Activated T-helper 17 cell treated with anti-CD3 and anti-CD28 coated beads, Interleukin-2, amount 50 U/mL, for 72 hours (primary cell): ENCODE measurements around the gene MRPL4. TPM values are rescaled to one million over a fixed set of nuclear protein-coding genes. Genes with fewer than 3 reads are reported as not detected.

ENCODE experiments used
- ATAC-seq: fragments of 150-1000 bp; cut with Tn5 transposase; replicated peaks from 2 replicates; pipeline ENCODE4 v1.10.0; 2021; ENCODE audit warnings: mild to moderate bottlenecking, moderate library complexity
- H3K27ac Mint-ChIP-seq: one replicate; pipeline ENCODE4 v1.8.0; 2022; ENCODE audit warnings: mixed read lengths
- H3K27me3 Mint-ChIP-seq: one replicate; pipeline ENCODE4 v1.8.0; 2022; ENCODE audit warnings: mixed read lengths
- H3K36me3 Mint-ChIP-seq: one replicate; pipeline ENCODE4 v1.8.0; 2022; ENCODE audit warnings: low read depth, mild to moderate bottlenecking, mixed read lengths
- H3K4me1 Mint-ChIP-seq: one replicate; pipeline ENCODE4 v1.8.0; 2022; ENCODE audit warnings: mixed read lengths
- H3K4me3 Mint-ChIP-seq: one replicate; pipeline ENCODE4 v1.8.0; 2022; ENCODE audit warnings: mild to moderate bottlenecking, mixed read lengths
- H3K9me3 Mint-ChIP-seq: one replicate; pipeline ENCODE4 v1.8.0; 2022; ENCODE audit warnings: mixed read lengths
- total RNA-seq, 2 donors: library from RNA; stranded (reverse); gene quantifications; one replicate each; pipeline ENCODE4 v1.2.3, GENCODE V29; 2022

Gene MRPL4
- total RNA-seq, 2 donors from 2014 or later, result 61.1 to 142 TPM

DNA sequence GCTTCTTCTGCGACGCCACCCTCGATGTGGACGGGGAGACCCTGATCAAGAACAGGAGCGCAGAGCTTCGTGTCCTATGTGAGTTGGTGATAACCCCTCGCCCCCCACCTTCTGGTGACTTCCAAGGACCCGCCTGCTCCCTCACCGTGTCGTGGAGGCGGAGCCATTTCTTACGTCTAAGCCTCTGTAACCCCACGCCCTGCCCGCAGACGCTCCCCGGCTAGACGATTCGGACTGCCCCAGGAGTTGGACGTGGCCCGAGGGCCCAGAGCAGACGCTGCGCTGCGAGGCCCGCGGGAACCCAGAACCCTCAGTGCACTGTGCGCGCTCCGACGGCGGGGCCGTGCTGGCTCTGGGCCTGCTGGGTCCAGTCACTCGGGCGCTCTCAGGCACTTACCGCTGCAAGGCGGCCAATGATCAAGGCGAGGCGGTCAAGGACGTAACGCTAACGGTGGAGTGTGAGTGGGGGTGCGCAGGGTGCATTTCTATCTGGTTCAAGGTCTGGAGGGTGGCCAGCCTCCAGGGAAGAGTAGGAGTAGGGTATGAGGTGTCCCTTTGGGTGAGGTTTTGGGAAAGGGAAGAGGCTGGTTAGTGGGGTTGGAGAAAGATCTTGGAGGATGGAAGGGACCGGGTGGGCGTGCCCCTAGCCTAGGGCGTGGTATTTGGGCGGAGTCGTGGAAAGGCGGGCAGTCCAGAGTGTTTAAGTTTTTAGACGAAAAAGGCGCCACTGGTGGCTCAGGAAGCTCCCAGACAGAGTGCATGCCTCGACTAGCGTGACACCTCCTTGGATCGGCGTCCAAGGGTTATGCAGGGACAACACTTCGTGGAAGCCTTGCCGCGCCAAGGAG is 41.0 kb downstream of the MRPL4 start:
- Mint-ChIP-seq H3K36me3 (peaks cover 17% of the 10 kb centered on the region), H3K4me3 (peak overlapping the region; percentile 74), H3K9me3 (no peaks in the 10 kb centered on the region), H3K27me3 (peaks cover 35% of the 10 kb centered on the region), H3K27ac (peak overlapping the region; percentile 61), H3K4me1 (peaks cover 32% of the 10 kb centered on the region)
- no peak for ATAC-seq

DNA sequence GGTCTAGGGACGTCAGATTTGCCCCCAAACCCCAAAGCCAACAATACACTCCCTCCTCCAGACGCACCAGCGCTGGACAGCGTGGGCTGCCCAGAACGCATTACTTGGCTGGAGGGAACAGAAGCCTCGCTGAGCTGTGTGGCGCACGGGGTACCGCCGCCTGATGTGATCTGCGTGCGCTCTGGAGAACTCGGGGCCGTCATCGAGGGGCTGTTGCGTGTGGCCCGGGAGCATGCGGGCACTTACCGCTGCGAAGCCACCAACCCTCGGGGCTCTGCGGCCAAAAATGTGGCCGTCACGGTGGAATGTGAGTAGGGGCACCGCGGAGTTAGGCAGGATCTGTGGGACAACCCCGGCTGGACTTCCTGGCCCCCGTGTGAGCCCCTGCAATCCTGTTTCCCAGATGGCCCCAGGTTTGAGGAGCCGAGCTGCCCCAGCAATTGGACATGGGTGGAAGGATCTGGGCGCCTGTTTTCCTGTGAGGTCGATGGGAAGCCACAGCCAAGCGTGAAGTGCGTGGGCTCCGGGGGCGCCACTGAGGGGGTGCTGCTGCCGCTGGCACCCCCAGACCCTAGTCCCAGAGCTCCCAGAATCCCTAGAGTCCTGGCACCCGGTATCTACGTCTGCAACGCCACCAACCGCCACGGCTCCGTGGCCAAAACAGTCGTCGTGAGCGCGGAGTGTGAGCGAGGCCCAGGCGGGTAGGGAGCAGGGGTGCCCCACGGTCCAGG is 41.8 kb downstream of the MRPL4 start:
- Mint-ChIP-seq H3K27me3 (peaks cover 30% of the 10 kb centered on the region), H3K27ac (peak overlapping the region; percentile 61), H3K9me3 (no peaks in the 10 kb centered on the region), H3K4me1 (peaks cover 28% of the 10 kb centered on the region), H3K36me3 (peaks cover 17% of the 10 kb centered on the region), H3K4me3 (peak overlapping the region; percentile 74)
- no peak for ATAC-seq

DNA sequence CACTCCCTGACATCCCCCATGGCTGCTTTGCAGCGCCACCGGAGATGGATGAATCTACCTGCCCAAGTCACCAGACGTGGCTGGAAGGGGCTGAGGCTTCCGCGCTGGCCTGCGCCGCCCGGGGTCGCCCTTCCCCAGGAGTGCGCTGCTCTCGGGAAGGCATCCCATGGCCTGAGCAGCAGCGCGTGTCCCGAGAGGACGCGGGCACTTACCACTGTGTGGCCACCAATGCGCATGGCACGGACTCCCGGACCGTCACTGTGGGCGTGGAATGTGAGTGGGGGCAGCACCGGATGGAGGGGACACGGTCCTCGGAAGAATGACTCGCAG is 42.3 kb downstream of the MRPL4 start:
- Mint-ChIP-seq H3K27ac (no peak overlapping the region), H3K36me3 (peaks cover 17% of the 10 kb centered on the region), H3K4me3 (peak overlapping the region; percentile 74), H3K27me3 (peaks cover 29% of the 10 kb centered on the region), H3K9me3 (no peaks in the 10 kb centered on the region), H3K4me1 (peaks cover 27% of the 10 kb centered on the region)
- no peak for ATAC-seq

DNA sequence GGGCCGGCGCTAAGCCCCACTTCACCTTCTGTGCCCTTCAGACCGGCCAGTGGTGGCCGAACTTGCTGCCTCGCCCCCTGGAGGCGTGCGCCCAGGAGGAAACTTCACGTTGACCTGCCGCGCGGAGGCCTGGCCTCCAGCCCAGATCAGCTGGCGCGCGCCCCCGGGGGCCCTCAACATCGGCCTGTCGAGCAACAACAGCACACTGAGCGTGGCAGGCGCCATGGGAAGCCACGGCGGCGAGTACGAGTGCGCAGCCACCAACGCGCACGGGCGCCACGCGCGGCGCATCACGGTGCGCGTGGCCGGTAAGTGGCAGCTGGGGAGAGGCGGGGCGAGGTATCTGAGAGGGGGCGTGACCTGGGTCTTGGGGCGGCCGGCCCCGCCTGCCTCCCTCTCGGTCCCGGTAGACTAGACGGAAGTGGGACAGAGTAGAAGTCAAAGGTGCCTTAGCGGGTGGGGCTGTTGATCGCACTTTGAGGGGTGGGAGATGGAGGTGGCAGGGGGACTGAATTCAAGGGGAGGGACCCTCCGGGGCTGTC is 43.4 kb downstream of the MRPL4 start:
- peak; percentile 77 for ATAC-seq
- H3K4me3 Mint-ChIP-seq, result peak overlapping the region; percentile 74
- H3K9me3 Mint-ChIP-seq, result no peaks in the 10 kb centered on the region
- peaks cover 25% of the 10 kb centered on the region for H3K27me3 Mint-ChIP-seq
- peaks cover 12% of the 10 kb centered on the region for H3K36me3 Mint-ChIP-seq
- H3K27ac Mint-ChIP-seq, result peak overlapping the region; percentile 78
- peaks cover 22% of the 10 kb centered on the region for H3K4me1 Mint-ChIP-seq

DNA sequence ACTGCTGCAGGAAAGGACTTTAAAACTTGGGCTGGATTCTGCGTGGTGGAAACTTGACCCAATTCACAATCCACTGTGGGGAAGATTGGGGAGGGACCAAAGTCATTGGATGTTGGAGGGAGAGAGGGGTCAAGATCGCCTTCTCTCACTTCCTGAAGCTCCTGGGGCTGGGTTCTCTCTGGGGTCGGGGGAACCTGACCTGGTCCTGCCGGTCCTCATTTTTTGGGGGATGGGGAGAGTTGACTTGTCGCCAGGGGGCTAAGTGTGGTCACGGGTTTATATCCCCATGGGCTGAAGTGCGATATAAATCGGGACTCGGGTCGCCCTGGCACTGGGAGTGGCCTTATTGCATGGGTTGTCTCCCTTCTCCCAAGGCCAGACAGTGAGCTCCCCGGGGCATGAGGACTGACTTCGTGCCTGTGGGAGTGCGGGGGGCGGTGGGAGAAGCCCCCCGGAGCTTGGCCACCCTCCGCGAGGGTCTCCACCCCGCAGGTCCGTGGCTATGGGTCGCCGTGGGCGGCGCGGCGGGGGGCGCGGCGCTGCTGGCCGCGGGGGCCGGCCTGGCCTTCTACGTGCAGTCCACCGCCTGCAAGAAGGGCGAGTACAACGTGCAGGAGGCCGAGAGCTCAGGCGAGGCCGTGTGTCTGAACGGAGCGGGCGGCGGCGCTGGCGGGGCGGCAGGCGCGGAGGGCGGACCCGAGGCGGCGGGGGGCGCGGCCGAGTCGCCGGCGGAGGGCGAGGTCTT is 44.0 kb downstream of the MRPL4 start:
- H3K4me1 Mint-ChIP-seq, result peaks cover 18% of the 10 kb centered on the region
- no peak for ATAC-seq
- H3K4me3 Mint-ChIP-seq, result peak overlapping the region; percentile 74
- H3K36me3 Mint-ChIP-seq, result peaks cover 7% of the 10 kb centered on the region
- peak overlapping the region; percentile 78 for H3K27ac Mint-ChIP-seq
- peaks cover 20% of the 10 kb centered on the region for H3K27me3 Mint-ChIP-seq
- H3K9me3 Mint-ChIP-seq, result no peaks in the 10 kb centered on the region

DNA sequence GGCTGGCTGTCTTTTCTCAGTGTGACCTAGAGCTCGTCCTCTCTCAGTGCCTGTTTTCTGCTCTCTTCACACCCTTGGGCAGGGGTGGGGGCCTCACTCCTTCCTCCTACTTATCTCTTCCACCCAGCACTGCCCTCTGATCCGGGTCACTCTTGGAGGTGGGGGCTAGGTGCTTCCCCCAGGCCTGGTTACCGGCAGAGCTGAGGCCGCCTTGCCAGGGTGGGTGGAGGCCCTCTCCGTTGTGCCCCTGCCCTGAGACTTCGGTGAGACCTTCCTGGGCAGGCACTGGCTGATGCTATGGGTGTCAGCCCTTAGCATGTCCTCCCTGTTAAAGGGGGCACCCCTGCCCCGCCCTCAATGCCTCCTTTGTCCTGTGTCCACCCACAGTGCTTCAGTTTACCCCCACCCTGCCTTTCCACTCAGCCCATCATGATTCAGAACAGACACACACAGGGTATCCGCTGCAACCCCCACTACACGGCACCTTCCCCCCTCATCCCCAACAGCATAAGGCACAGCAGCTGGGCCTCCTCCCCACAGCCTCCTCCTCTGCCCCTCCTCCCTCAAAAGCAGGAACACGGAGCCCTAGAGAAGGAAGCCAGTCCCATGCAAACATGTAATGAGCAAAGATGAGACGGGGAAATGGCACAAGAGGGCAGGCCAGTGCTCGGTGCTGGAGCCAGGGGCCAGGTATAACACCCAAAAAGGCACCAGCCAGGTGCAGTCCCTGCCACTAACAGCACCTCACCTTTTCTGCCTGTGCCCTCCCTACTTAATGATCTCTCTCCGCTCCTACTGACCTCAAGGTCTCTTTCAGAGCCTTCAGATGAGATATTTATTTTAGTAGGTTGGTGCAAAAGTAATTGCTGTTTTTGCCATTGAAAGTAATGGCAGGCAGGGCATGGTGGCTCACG is 47.8 kb downstream of the MRPL4 start:
- H3K27me3 Mint-ChIP-seq, result peaks cover 4% of the 10 kb centered on the region
- peaks cover 10% of the 10 kb centered on the region for H3K36me3 Mint-ChIP-seq
- no peak overlapping the region for H3K27ac Mint-ChIP-seq
- no peak overlapping the region for H3K4me3 Mint-ChIP-seq
- H3K4me1 Mint-ChIP-seq, result peaks cover 13% of the 10 kb centered on the region
- ATAC-seq, result no peak
- H3K9me3 Mint-ChIP-seq, result no peaks in the 10 kb centered on the region

DNA sequence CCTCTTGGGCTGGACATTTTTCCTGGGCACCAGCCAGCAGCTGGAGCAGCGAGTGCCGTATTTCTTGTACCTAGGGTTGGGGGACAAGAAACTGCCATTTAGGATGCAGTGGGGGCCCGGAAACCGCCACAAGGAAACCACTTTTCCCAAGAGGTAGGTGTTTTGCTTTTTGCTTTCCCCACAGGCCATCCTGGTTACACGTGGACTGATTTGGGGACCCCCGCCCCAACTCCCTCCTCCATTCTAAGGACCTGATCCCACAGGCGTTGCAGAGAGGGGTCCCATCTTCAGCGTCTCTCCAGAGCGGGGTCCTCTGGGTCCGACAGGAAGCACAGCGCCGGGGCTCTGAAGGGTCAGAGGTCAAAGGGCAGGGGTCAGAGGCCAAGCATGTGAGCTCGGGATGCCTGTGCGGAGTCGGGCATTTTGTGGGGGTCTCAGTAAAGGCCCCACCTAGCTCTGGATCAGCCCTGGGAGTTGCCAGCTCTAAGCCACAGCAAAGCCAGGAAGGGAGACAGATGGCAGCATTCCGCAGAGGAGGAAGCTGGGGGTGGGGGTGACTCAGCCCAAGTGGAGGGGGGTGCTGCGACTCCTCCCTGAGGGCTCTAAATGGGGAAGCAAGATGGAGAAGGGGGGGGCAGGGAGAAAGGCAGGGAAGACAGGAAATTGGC is 53.3 kb downstream of the MRPL4 start:
- Mint-ChIP-seq H3K36me3 (peaks cover 10% of the 10 kb centered on the region), H3K27me3 (no peaks in the 10 kb centered on the region), H3K27ac (peak overlapping the region; percentile 59), H3K9me3 (no peaks in the 10 kb centered on the region), H3K4me1 (peaks cover 7% of the 10 kb centered on the region), H3K4me3 (peak overlapping the region; percentile 74)
- no peak for ATAC-seq

DNA sequence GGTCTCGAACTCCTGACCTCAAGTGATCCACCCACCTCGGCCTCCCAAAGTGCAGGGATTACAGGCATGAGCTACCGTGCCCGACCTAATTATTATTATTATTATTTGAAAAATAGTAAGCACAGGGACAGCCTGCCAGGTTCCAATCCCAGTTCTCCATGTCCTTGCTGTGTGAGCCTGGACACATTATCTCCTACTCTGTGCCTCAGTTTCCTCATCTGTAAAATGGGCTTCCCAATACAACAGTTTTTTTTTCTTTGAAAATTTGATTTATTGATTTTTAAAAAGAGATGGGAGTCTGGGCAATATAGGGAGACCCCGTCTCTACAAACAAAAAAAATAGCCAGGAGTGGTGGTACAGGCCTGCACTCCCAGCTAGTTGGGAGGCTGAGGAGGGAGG is 54.3 kb downstream of the MRPL4 start:
- Mint-ChIP-seq H3K4me3 (no peak overlapping the region), H3K36me3 (peaks cover 10% of the 10 kb centered on the region), H3K4me1 (peaks cover 7% of the 10 kb centered on the region), H3K27me3 (no peaks in the 10 kb centered on the region), H3K9me3 (no peaks in the 10 kb centered on the region), H3K27ac (no peak overlapping the region)
- no peak for ATAC-seq

DNA sequence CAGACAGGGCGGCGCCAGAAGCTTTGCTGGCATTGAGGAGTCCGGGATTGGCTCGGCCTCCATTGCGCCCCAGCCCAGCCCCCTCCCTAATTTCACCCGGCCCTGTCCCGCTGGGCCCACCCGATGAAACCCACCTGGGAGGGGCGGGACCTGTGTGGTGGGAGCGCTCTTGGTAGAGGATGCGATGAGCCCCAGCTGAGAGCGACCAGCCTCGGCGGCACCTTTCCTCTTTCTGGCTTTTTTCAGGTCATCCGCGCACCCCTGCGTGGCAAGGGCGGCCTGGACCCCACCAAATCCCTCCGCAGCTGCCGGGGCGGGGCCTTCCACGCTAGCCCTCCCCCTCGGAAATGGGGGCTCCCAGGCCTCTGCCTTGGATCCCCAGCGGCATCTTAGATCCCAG is 57.4 kb downstream of the MRPL4 start, which contains the start of gene ZGLP1:
ZGLP1 (minus strand) TSS at position 393 of the 400 bp plus-strand sequence.
- no peak for ATAC-seq
- Mint-ChIP-seq H3K4me3 (no peak within 1 kb of the TSS), H3K4me1 (no peaks in the 10 kb centered on the region), H3K9me3 (no peaks in the 10 kb centered on the region), H3K36me3 (peaks cover 10% of the 10 kb centered on the region), H3K27me3 (no peaks in the 10 kb centered on the region), H3K27ac (no peak within 1 kb of the TSS)

Other genes with a start within 250 kb of the MRPL4 start
- gene COL5A3, start 241.7 kb upstream of the MRPL4 start, total RNA-seq, result 10 to 100 TPM in 1 of 2 donors, 1 to 10 TPM in 1; 6.1 to 32.1 TPM
- gene RDH8, start 238.7 kb upstream of the MRPL4 start, total RNA-seq, result under 1 TPM in 1 of 2 donors, not detected in 1; 0.26 TPM
- gene SHFL, start 165.9 kb upstream of the MRPL4 start, total RNA-seq, result 10 to 100 TPM; 52.5 to 65.0 TPM
- 10 to 100 TPM in 1 of 2 donors, 1 to 10 TPM in 1; 5.7 to 47.0 TPM for gene ANGPTL6, start 149.5 kb upstream of the MRPL4 start, total RNA-seq
- 100 to 1,000 TPM; 205 to 372 TPM for gene PPAN, start 145.9 kb upstream of the MRPL4 start, total RNA-seq
- gene P2RY11, start 140.5 kb upstream of the MRPL4 start, total RNA-seq, result 100 to 1,000 TPM; 114 to 237 TPM
- 100 to 1,000 TPM; 174 to 235 TPM for gene EIF3G, start 132.3 kb upstream of the MRPL4 start, total RNA-seq
- 100 to 1,000 TPM; 300 to 434 TPM for gene DNMT1, start 57.3 kb upstream of the MRPL4 start, total RNA-seq
- gene S1PR2, start 20.9 kb upstream of the MRPL4 start, total RNA-seq, result 10 to 100 TPM in 1 of 2 donors, 1 to 10 TPM in 1; 7.9 to 17.1 TPM
- 10 to 100 TPM; 47.8 to 88.5 TPM for gene ICAM1, start 18.9 kb downstream of the MRPL4 start, total RNA-seq
- 1 to 10 TPM in 1 of 2 donors, under 1 TPM in 1; 0.78 to 2.2 TPM for gene ICAM4, start 34.7 kb downstream of the MRPL4 start, total RNA-seq
- 1 to 10 TPM in 1 of 2 donors, under 1 TPM in 1; 0.71 to 8.6 TPM for gene ICAM5, start 37.7 kb downstream of the MRPL4 start, total RNA-seq
- 1 to 10 TPM; 5.4 to 6.6 TPM for gene ZGLP1, start 57.6 kb downstream of the MRPL4 start, total RNA-seq
- gene FDX2, start 63.8 kb downstream of the MRPL4 start, total RNA-seq, result 10 to 100 TPM; 12.3 to 20.1 TPM
- gene RAVER1, start 81.3 kb downstream of the MRPL4 start, total RNA-seq, result 10 to 100 TPM; 66.3 to 88.7 TPM
- 100 to 1,000 TPM; 144 to 228 TPM for gene ICAM3, start 87.4 kb downstream of the MRPL4 start, total RNA-seq
- 100 to 1,000 TPM; 221 to 245 TPM for gene TYK2, start 128.4 kb downstream of the MRPL4 start, total RNA-seq
- gene CDC37, start 151.3 kb downstream of the MRPL4 start, total RNA-seq, result 100 to 1,000 TPM; 140 to 226 TPM
- 1 to 10 TPM; 9.0 to 9.1 TPM for gene PDE4A, start 168.3 kb downstream of the MRPL4 start, total RNA-seq